C4-2B (cell line): ENCODE data around the gene TRAPPC3.

Experiments used
- CTCF ChIP-seq: fragments of 450-650 bp; conservative IDR thresholded peaks from 2 replicates; pipeline ENCODE4 v1.5.1; 2017; ENCODE audit warnings: mild to moderate bottlenecking
- ZFX ChIP-seq: fragments of 450-650 bp; IDR thresholded peaks from 2 replicates; pipeline ENCODE4 v1.6.1; 2017

DNA sequence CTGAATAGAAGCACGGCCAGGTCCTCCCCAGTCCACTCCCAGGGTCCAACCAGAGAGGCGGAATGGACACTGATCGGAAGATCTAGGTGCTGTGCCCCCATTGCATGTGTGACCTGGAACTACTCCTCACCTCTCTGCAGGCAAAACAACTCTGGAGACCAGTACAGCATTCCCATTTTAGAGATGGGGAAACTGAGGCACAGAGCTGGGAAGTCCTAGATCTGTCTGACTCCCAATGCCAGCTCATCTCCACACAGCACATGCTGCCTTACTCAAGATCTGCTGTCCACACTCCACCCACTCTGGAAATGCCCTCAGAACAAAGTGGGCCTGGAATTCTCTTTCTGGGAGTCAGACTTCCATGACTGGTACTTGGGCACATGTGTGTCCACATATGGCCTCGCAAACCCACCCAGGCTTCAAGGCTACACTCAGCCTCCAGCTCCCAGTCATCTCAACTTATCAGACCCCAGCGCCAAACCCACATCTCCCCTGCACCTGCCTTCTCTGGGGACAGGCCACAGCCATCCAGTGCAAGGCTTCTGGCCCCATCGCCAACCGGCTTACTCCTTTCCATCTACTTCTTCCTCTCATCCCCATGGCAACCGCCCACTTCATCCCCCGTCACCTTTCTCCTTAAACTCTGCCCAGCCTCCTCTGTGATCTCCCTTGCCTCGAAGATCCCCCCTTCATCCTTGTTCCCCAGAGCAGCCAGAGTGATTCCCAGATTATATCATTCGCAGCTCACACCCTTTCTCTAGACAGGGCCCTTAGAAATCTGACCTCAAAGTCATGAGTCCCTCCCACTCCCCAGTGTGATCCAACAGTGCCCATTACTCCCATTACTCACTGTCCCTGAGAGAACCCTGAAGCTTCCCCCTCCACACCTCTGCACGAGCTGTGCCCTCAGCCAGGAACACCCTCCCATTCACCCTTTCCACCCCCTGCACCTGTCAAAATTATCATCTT is 26.9 kb downstream of the TRAPPC3 start:
- no peak for TF ChIP-seq ZFX
- no peak for TF ChIP-seq CTCF
